IPS DF 19.7 (cell line): ENCODE data around the gene RAB32.

ENCODE experiments used
- DNase-seq: peaks from one replicate; pipeline ENCODE4 v3.0.0-alpha.2; 2013; ENCODE audit warnings: low read depth, low spot score

RAB32 gene

GRCh38 chr6:146582857-146583256 is 39.2 kb downstream of the RAB32 start:
- no peak for DNase-seq

- DNase-seq: no peak
Measured at GRCh38 chr6:146583966-146584365, 40.3 kb downstream of the RAB32 start.

GRCh38 chr6:146587459-146587858 is 43.8 kb downstream of the RAB32 start:
- no peak for DNase-seq

GRCh38 chr6:146590492-146590891 is 46.9 kb downstream of the RAB32 start:
- no peak for DNase-seq

GRCh38 chr6:146592451-146592850 is 48.8 kb downstream of the RAB32 start:
- no peak for DNase-seq

- DNase-seq: no peak
Measured at GRCh38 chr6:146593986-146594385, 50.4 kb downstream of the RAB32 start.

GRCh38 chr6:146594495-146594894 is 50.9 kb downstream of the RAB32 start:
- no peak for DNase-seq

GRCh38 chr6:146595972-146596731 is 52.5 kb downstream of the RAB32 start:
- DNase-seq: no peak

GRCh38 chr6:146598772-146599405 is 55.3 kb downstream of the RAB32 start, which contains the start of gene ADGB:
Gene ADGB (plus strand): TSS chr6:146598972. CDS start chr6:146599041, 69 bp downstream.
- peak; percentile 20 for DNase-seq

- no peak for DNase-seq
Measured at GRCh38 chr6:146601352-146601751, 57.7 kb downstream of the RAB32 start.

- no peak for DNase-seq
Measured at GRCh38 chr6:146602526-146602925, 58.9 kb downstream of the RAB32 start.
